ENCODE data around the gene ANTXR1. TPM values are rescaled to one million over a fixed set of nuclear protein-coding genes. Genes with fewer than 3 reads are reported as not detected.

Gene ANTXR1
- total RNA-seq, 1 experiment from 2014 or later = 25.7 TPM

DNA sequence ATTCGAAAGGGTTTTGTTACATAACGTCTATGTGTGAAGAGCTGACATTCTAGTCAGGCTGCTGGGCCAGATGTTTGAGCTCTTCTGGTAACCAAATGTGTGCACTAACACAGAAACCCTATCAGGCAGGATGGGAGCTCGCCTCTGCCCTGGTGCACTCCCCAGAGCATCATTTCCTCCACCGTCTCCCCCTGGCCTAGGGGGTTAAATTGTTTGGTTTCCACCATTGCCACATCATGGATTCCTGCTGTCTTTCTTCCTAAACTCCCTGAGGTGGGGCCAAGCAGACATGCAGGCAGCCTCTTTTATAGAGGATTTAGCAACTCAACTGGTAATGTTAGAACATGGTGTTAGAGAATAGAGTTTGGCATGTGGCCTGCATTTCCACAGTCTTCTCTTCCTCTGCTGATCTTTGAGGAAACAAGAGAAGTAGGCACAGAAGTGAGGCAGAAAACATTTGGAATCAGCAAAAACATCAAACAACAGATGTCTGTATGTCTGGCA, 87.3 kb downstream of the ANTXR1 start:
- no TSS peak for BruUV-seq (replicated peaks)
- no peaks in the 10 kb centered on the region for H3K79me2 ChIP-seq (ENCODE audit: insufficient read depth, low read length)
- DNase-seq (ENCODE audit: low read depth, low spot score) (no peak), ATAC-seq (no peak)
- H3K9me3 ChIP-seq (ENCODE audit: control insufficient read depth in 1 of 2, insufficient read depth in 1 of 2, low read depth in 1 of 2, low read length in 2 of 2) = no peaks in the 10 kb centered on the region
- H3K4me1 ChIP-seq (ENCODE audit: control insufficient read depth in 1 of 2, insufficient read depth in 2 of 2, low read length in 2 of 2) = no peaks in the 10 kb centered on the region
- no peak overlapping the region for H2AFZ ChIP-seq (ENCODE audit: low read depth, low read length, poor library complexity, severe bottlenecking)
- H3K27ac ChIP-seq (ENCODE audit: low read depth, low read length) = no peak overlapping the region
- POLR2A ChIA-PET = no interaction called here
- H4K20me1 ChIP-seq (ENCODE audit: insufficient read depth) = no peaks in the 10 kb centered on the region
- RAD21 ChIA-PET (ENCODE audit: low non-redundant PET in 1 of 2, low total read pairs in 2 of 2, uncharacterized antibody in 2 of 2, unreplicated experiment in 2 of 2) = no interaction called here
- CTCF ChIA-PET = no interaction called here
- H3K27me3 ChIP-seq (ENCODE audit: insufficient read depth, low read length) = no peaks in the 10 kb centered on the region
- H3K9ac ChIP-seq (ENCODE audit: low read length) = no peak overlapping the region
- TF ChIP-seq, protein P1, sequence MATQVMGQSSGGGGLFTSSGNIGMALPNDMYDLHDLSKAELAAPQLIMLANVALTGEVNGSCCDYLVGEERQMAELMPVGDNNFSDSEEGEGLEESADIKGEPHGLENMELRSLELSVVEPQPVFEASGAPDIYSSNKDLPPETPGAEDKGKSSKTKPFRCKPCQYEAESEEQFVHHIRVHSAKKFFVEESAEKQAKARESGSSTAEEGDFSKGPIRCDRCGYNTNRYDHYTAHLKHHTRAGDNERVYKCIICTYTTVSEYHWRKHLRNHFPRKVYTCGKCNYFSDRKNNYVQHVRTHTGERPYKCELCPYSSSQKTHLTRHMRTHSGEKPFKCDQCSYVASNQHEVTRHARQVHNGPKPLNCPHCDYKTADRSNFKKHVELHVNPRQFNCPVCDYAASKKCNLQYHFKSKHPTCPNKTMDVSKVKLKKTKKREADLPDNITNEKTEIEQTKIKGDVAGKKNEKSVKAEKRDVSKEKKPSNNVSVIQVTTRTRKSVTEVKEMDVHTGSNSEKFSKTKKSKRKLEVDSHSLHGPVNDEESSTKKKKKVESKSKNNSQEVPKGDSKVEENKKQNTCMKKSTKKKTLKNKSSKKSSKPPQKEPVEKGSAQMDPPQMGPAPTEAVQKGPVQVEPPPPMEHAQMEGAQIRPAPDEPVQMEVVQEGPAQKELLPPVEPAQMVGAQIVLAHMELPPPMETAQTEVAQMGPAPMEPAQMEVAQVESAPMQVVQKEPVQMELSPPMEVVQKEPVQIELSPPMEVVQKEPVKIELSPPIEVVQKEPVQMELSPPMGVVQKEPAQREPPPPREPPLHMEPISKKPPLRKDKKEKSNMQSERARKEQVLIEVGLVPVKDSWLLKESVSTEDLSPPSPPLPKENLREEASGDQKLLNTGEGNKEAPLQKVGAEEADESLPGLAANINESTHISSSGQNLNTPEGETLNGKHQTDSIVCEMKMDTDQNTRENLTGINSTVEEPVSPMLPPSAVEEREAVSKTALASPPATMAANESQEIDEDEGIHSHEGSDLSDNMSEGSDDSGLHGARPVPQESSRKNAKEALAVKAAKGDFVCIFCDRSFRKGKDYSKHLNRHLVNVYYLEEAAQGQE (IDR thresholded peaks at IDR 0.05; ENCODE audit: low read depth) = no peak
- TF ChIP-seq JUND (IDR thresholded peaks at IDR 0.05) (no peak), ZFX (IDR thresholded peaks at IDR 0.05) (no peak), RAD21 (IDR thresholded peaks at IDR 0.05; ENCODE audit: low read depth) (no peak), SP1 (IDR thresholded peaks at IDR 0.05; ENCODE audit: low read depth) (no peak), CBX3 (IDR thresholded peaks at IDR 0.05; ENCODE audit: low read depth) (no peak), YY1 (IDR thresholded peaks at IDR 0.05; ENCODE audit: extremely low read depth, insufficient replicate concordance, low read depth, low read length) (no peak), POLR2AphosphoS5 (IDR thresholded peaks at IDR 0.05; ENCODE audit: low read depth, low read length) (no peak), TCF7L2 (IDR thresholded peaks at IDR 0.05; ENCODE audit: borderline replicate concordance, extremely low read depth, insufficient read depth, insufficient read length) (no peak), CEBPB (IDR thresholded peaks at IDR 0.05; ENCODE audit: low read depth) (no peak), ELF1 (IDR thresholded peaks at IDR 0.05; ENCODE audit: borderline replicate concordance, low read depth) (no peak), POLR2A (IDR thresholded peaks at IDR 0.05; ENCODE audit: borderline replicate concordance, extremely low read depth, insufficient read depth, insufficient read length) (no peak), ZBTB33 (IDR thresholded peaks at IDR 0.05; ENCODE audit: extremely low read depth, insufficient replicate concordance, low read length) (no peak), FOSL1 (IDR thresholded peaks at IDR 0.05; ENCODE audit: low read depth) (no peak), EZH2 (IDR thresholded peaks at IDR 0.05) (no peak)
- TF ChIP-seq, protein P2, sequence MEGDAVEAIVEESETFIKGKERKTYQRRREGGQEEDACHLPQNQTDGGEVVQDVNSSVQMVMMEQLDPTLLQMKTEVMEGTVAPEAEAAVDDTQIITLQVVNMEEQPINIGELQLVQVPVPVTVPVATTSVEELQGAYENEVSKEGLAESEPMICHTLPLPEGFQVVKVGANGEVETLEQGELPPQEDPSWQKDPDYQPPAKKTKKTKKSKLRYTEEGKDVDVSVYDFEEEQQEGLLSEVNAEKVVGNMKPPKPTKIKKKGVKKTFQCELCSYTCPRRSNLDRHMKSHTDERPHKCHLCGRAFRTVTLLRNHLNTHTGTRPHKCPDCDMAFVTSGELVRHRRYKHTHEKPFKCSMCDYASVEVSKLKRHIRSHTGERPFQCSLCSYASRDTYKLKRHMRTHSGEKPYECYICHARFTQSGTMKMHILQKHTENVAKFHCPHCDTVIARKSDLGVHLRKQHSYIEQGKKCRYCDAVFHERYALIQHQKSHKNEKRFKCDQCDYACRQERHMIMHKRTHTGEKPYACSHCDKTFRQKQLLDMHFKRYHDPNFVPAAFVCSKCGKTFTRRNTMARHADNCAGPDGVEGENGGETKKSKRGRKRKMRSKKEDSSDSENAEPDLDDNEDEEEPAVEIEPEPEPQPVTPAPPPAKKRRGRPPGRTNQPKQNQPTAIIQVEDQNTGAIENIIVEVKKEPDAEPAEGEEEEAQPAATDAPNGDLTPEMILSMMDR (IDR thresholded peaks at IDR 0.05 in 2 of 3, conservative IDR thresholded peaks at IDR 0.05 in 1 of 3; ENCODE audit: borderline replicate concordance in 1 of 3, insufficient read depth in 1 of 3, low read depth in 2 of 3, low read length in 2 of 3) = no peak
- no peak overlapping the region for H3K4me2 ChIP-seq (ENCODE audit: low read length)
- peaks cover 3 to 6% of the 10 kb centered on the region in 2 experiments; a peak in 2 of 4 replicates for H3K36me3 ChIP-seq (ENCODE audit: control insufficient read depth in 1 of 2, insufficient read depth in 2 of 2, low read length in 2 of 2)
- no peaks in the 10 kb centered on the region for H3K9me2 ChIP-seq (ENCODE audit: insufficient read depth)
- no peak overlapping the region for H3K4me3 ChIP-seq (replicated peaks in 1 of 2; ENCODE audit: low read depth in 1 of 2, low read length in 2 of 2)
- intact Hi-C loops (cut with micrococcal nuclease) = no loop called here

All from HCT116 (cell line).